NCI-H526 (cell line): ENCODE data around the gene SLTM.
A peak's percentile ranks its signal among the peaks of the same experiment; 100 is the strongest.
"Not testable (repeated sequence)": the region's sequence is repeated elsewhere in the genome, so short reads cannot be mapped to it uniquely, and the experiment has no call there.

Source experiments
- DNase-seq, 2 experiments: peaks; one replicate each; lab custom pipeline; 2025; lab: John Stamatoyannopoulos, UW

The SLTM gene

GRCh38 chr15:58933281-58934113 lies at the start of gene SLTM:
SLTM (minus strand) TSS chr15:58933679; CDS start chr15:58933565, 114 bp downstream.
- peak; percentile 86 to 97 for DNase-seq

GRCh38 chr15:58983261-58983660 lies 49.8 kb upstream of the SLTM start:
- no peak for DNase-seq

DNA sequence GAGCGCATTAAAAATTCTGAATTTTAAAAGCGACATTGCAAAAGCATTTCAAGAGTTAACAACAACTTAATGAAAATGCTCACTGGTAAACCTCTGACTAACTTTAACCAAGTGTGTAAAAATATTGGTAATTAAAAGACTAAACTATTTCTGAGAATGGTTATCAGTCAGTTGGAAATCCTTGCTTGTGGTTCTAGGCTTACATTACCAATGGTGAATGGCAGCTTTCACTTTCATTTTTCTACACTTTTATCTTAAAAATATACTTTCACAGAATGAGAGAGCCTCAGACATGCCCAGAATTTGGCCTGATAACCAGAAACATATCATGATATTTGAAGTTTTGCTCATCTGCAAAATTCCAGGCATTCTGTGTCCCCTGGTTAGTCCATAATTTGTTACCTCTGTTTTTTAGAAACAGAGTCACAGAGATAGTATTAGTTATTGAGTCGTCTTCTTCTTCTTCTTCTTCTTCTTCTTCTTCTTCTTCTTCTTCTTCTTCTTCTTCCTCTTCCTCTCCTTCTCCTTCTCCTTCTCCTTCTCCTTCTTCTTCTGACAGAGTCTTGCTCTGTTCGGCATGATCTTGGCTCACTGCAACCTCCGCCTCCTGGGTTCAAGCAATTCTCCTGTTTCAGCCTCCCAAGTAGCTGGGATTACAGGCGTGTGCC lies 48.5 kb upstream of the SLTM start:
- DNase-seq, result no peak

GRCh38 chr15:58980351-58980939 lies 47.0 kb upstream of the SLTM start:
- DNase-seq, result peak in 1 of 2 experiments; percentile 49

DNA sequence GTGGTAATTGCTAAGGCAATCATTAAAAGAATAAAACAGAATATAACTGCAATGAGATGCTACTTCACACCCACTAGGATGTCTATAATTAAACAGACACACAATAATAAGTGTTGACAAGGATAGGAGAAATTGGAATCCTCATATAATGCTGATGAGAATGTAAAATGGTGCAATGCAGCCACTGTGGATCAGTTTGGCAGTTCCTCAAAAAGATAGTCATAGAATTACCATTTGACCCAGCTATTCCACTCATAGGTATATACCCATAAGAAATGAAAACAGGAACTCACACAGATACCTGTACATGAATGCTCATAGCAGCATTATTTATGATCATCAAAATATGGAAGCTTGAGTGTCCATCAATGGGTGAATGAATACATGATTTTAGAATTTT lies 44.4 kb upstream of the SLTM start:
- no peak for DNase-seq

DNA sequence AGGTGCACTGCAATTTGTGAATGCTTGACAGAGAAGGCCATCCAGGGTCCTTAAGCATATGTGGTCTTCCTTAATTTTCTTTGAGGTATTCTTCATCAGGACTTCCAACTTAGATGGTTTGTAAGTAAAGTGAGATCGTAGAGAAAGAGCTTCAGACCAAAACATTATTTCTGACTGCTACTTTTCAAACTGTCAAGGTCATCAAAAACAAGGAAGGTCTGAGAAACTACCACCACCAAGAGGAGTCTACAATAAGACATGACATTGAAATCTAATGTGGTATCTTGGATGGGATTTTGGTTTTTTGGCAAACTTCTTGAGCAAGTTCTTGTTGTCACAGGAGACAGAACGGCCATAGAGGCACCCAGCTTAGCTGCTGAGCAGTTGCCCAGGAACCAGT lies 34.0 kb upstream of the SLTM start:
- DNase-seq, result no peak

DNA sequence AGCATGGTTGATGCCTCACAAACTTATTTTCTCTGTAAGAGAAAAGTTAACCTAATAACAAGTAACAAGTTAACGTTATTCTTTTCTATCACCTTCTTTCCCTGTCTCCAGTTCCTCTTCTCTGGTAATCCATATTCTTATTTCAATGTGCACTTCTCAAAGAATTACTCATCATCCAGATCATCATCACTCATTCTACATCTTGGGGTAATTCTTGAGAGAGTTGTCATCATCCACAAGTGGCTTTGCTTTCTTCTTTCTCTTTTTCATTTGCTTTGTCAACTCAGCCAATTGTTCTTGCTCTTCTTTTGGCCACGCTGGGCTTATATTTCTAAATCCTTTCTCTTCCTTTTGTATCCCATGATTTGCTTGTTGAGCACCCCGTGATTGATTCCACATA lies 33.2 kb upstream of the SLTM start:
- no peak for DNase-seq

- no peak for DNase-seq
Observed at GRCh38 chr15:58962662-58963565, 29.4 kb upstream of the SLTM start.

- DNase-seq, result no peak
Observed at GRCh38 chr15:58962136-58962535, 28.7 kb upstream of the SLTM start.

DNA sequence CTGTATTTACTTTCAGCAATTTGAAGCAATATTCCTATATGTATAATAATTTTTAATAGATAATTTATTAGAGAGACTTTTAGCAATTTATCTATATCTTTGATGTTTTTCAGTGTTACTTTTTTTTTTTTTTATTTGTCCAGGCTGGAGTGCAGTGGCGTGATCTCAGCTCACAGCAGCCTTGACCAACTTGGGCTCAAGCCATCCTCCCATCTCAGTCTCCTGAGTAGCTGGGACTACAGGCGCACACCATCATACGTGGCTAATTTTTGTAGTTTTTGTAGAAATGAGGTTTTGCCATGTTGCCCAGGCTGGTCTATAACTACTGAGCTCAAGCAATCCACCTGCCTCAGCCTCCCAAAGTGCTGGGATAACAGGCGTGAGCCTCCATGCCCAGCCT lies 25.3 kb upstream of the SLTM start:
- DNase-seq, result no peak

- peak; percentile 67 to 87 for DNase-seq
Observed at GRCh38 chr15:58957101-58957973, 23.9 kb upstream of the SLTM start.

DNA sequence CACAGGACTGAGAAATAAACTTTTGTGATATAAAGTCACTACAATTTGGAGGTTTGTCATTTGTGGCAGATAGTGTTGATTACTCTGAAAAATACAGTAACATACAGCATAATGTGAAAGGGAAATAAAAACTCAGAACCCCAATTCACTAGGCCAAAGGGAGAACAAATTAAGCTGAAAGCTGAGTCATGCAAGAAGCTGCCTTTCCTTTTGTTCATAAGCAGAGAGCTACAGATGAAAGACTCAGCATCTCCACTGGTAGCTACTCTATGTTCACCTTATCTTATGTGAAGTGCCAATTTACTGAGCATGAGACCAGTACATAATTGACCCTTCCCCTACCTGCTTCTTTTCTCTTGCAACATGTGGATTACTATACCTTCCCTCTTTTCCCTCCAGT lies 19.3 kb upstream of the SLTM start:
- peak in 1 of 2 experiments; percentile 3 for DNase-seq

GRCh38 chr15:58951388-58952007 lies 18.0 kb upstream of the SLTM start:
- DNase-seq, result peak; percentile 83 to 87

DNA sequence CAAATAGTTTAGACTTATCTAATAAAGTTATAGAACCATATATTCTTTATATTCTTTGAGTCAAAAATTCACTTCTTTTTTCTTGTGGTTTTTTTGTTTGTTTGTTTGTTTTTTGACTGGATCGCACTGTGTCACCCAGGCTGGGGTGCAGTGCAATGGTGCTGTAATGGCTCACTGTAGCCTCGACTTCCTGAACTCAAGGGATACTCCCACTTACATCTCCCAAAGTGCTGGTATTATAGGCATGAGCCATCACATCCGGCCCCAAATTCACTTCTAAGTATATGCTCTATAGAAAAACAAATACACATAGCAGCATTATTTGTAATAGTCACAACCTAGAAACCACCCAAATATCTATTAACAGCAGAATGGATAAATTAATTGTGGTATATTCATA lies 13.7 kb upstream of the SLTM start:
- no peak for DNase-seq

DNA sequence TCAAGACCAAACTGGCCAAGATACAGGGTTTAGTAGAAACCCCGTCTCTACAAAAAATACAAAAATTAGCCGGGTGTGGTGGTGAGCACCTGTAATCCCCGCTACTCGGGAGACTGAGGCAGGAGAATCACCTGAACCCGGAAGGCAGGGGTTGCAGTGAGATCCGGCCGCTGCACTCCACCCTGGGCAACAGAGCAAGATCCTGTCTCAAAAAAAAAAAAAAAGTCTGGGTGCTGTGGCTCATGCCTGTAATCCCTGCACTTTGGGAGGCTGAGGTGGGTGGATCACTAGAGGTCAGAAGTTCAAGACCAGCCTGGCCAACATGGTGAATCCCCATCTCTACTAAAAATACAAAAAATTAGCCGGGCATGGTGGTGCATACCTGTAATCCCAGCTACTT lies 1.5 kb upstream of the SLTM start:
- DNase-seq, result not testable (repeated sequence)

GRCh38 chr15:58934521-58934920 lies 1.0 kb upstream of the SLTM start:
- no peak for DNase-seq

- DNase-seq, result no peak
Observed at GRCh38 chr15:58934114-58934447, 602 bp upstream of the SLTM start.

DNA sequence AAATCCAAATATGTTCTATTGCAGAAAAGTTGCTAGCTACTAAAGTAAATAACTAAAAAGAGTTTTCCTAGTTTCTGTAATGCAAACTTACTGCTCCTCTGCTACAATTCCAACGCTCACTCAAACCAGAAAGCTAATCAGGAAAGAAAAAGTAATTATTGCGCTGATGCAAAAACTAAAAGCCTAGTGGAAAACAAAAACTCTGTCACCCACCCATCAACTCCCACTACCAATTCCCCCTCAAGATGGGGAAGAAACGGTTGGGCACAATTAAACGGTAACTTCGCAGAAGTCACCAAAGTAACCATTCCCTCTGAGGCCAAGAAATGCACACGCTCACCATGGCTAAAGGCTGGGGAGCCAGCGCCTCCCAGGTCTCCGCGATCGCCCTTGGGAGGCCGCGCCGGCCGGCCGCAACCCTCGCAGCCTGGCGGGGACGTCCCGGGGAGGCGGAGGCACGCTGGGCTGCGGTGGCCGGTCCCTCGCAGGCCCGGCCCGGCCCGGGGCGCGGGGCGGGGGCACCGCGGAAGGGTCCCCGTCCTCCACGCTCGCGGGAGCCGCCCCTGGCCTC lies 684 bp downstream of the SLTM start:
- DNase-seq, result peak; percentile 14 to 81

- peak in 1 of 2 experiments; percentile 10 for DNase-seq
Observed at GRCh38 chr15:58931987-58932588, 1.4 kb downstream of the SLTM start.

DNA sequence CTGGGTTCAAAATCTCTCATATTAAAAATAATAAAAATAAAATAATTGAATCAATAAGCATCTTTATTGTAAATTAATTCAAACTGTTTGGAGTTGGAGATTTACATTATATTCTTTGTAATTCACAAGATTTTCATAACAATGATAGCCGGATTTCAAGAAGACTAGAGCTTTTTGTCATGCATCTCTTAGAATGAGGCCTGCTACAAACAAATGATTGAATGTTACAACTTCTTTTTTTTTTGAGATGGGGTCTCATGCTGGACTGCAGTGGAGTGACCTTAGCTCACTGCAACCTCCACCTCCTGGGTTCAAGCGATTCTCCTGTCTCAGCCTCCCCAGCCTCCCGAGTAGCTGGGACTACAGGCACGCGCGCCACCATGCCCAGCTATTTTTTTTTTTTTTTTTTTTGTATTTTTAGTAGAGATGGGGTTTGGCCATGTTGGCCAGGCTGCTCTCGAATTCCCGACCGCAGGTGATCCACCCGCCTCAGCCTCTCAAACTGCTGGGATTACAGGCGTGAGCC lies 3.5 kb downstream of the SLTM start:
- no peak for DNase-seq
